HL-60 (cell line): ENCODE results near the gene DAB2IP.

Source experiments
- DNase-seq, 2 experiments: peaks; one replicate each; pipeline ENCODE4 v3.0.0-alpha.2; 2010 to 2020; ENCODE audit warnings: low read depth in 1 of 2, low spot score in 1 of 2
- H3K27ac ChIP-seq: fragments of 250-450 bp; sonication (Bioruptor Pico); replicated peaks from 2 replicates; pipeline ENCODE4 v1.5.1; 2020; ENCODE audit warnings: mild to moderate bottlenecking, moderate library complexity
- H3K27me3 ChIP-seq: fragments of 250-450 bp; sonication (Bioruptor Pico); 2 replicates; pipeline ENCODE4 v1.5.1; 2021; ENCODE audit warnings: mild to moderate bottlenecking, moderate library complexity; ENCODE audit not compliant: insufficient read depth, poor library complexity, severe bottlenecking
- H3K4me3 ChIP-seq: replicated peaks from 2 replicates; pipeline ENCODE4 v1.5.1; 2011; ENCODE audit warnings: mild to moderate bottlenecking, control low read depth, low read length; ENCODE audit not compliant: insufficient read depth
- CTCF ChIP-seq: IDR thresholded peaks from one replicate; pipeline ENCODE4 v1.5.1; 2011; ENCODE audit warnings: low read length, control low read depth, inconsistent platforms; ENCODE audit not compliant: insufficient read depth
- GABPA ChIP-seq: IDR thresholded peaks from 2 replicates; pipeline ENCODE4 v1.6.1; 2012; ENCODE audit warnings: low read depth
- POLR2AphosphoS5 ChIP-seq: IDR thresholded peaks from 2 replicates; pipeline ENCODE4 v1.6.1; 2012; ENCODE audit warnings: low read depth
- REST ChIP-seq: IDR thresholded peaks from 2 replicates; pipeline ENCODE4 v1.6.1; 2012; ENCODE audit warnings: low read depth; ENCODE audit not compliant: insufficient replicate concordance
- SPI1 ChIP-seq: IDR thresholded peaks from 2 replicates; pipeline ENCODE4 v1.6.1; 2012; ENCODE audit warnings: low read depth, mild to moderate bottlenecking, borderline replicate concordance

The DAB2IP gene

GRCh38 chr9:121694001-121694400 lies 42.6 kb downstream of the DAB2IP start:
- H3K27me3 ChIP-seq = peaks cover 22% of the 10 kb centered on the region
- H3K4me3 ChIP-seq = no peak overlapping the region
- TF ChIP-seq CTCF (no peak), GABPA (no peak), SPI1 (no peak), POLR2AphosphoS5 (no peak), REST (no peak)
- DNase-seq = no peak
- no peak overlapping the region for H3K27ac ChIP-seq

GRCh38 chr9:121694600-121694999 lies 43.2 kb downstream of the DAB2IP start:
- TF ChIP-seq POLR2AphosphoS5 (no peak), CTCF (no peak), SPI1 (no peak), GABPA (no peak), REST (no peak)

GRCh38 chr9:121696930-121697329 lies 45.5 kb downstream of the DAB2IP start:
- Histone ChIP-seq H3K4me3 (no peak overlapping the region), H3K27me3 (peaks cover 38% of the 10 kb centered on the region), H3K27ac (no peak overlapping the region)
- no peak for TF ChIP-seq REST
- peak; percentile 38; the same call in 1 of the 2 replicates for TF ChIP-seq GABPA
- TF ChIP-seq POLR2AphosphoS5 = no peak
- TF ChIP-seq SPI1 = peak; percentile 85
- peak in 1 of 2 experiments; percentile 18 for DNase-seq

More at GRCh38 chr9:121694600-121694999, 43.2 kb downstream of the DAB2IP start:
- Histone ChIP-seq H3K27ac (no peak overlapping the region), H3K27me3 (peaks cover 24% of the 10 kb centered on the region), H3K4me3 (no peak overlapping the region)
- no peak for DNase-seq
